ENCODE measurements around the gene METRN.

Gene METRN

DNA sequence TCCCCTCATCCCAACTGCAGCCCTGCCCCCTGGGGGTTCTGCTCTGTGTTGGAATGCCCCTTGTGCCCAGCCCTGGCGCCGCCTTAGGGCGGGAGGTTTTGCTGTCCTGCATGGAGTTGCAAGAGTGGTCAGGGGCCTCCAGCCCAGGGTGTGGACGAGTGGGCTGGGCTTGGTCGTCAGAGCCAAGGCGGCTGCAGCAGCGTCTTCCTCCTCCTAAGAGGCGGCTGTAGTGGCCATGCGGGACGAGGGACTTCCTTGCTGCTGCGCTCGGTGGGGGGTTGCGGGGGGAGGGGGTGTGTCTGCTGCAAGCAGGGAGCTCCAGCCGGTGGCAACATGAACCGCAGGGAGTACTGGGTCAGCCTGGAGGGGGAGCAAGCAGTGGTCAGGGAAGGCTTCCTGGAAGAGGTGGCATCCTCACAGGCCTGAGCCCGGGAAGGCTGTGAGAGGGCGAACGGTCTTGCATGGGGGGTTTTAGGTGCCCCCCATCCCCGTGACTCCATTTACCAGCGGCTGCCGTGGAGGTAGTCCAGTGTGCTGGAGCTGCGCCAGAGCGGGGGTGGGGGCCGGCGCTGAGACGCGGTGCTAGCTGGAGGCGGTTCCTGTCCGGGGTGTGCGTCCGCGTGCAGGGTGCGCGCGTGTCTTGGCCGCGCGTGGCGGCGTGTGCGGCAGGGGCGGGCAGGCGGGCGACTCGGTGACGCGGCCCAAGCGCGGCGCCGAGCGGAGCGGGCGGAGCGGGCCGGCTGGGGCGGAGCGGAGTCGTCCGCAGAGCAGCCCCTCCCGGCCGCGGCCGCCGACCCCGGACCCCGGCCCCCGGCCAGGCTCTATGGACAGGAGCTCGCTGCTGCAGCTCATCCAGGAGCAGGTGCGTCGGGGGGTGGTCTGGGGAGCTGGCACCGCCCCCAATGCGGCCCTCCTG is 39.7 kb upstream of the METRN start, which contains the start of gene RHBDL1:
Gene RHBDL1, plus strand, starts transcription at position 704 of the 916 bp plus-strand sequence. Its CDS starts 120 bp downstream, at position 824.
- TF ChIP-seq, protein P1, sequence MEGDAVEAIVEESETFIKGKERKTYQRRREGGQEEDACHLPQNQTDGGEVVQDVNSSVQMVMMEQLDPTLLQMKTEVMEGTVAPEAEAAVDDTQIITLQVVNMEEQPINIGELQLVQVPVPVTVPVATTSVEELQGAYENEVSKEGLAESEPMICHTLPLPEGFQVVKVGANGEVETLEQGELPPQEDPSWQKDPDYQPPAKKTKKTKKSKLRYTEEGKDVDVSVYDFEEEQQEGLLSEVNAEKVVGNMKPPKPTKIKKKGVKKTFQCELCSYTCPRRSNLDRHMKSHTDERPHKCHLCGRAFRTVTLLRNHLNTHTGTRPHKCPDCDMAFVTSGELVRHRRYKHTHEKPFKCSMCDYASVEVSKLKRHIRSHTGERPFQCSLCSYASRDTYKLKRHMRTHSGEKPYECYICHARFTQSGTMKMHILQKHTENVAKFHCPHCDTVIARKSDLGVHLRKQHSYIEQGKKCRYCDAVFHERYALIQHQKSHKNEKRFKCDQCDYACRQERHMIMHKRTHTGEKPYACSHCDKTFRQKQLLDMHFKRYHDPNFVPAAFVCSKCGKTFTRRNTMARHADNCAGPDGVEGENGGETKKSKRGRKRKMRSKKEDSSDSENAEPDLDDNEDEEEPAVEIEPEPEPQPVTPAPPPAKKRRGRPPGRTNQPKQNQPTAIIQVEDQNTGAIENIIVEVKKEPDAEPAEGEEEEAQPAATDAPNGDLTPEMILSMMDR (IDR thresholded peaks at IDR 0.05; ENCODE audit: control insufficient read depth, extremely low read depth, insufficient read depth): no peak
- no peak for DNase-seq (ENCODE audit: low read depth)
- no peak within 1 kb of the TSS for H3K4me3 ChIP-seq (ENCODE audit: low read depth, low read length)

DNA sequence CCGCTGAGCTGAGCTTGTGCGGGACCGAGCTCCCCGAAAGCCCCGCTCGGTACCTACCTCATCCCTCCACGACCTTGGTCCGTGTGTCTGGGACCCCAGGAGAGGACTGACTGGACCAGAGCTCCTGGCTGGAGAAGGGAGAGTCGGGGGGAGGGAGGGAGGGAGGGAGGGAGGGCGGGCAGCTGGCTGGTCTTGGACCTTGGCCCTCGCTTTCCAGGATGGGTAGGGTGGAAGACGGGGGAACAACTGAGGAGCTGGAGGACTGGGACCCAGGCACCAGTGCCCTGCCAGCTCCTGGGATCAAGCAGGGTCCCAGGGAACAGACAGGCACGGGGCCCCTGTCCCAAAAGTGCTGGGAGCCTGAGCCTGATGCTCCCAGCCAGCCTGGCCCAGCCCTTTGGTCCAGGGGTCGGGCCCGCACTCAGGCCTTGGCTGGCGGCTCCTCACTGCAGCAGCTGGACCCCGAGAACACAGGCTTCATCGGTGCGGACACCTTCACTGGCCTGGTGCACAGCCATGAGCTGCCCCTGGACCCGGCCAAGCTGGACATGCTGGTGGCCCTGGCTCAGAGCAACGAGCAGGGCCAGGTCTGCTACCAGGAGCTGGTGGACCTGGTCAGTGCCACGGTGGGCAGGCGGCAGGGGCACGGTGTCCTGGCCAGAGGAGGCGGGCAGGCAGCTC is 38.9 kb upstream of the METRN start:
- no peak for DNase-seq (ENCODE audit: low read depth)
- TF ChIP-seq, protein P1 (IDR thresholded peaks at IDR 0.05; ENCODE audit: control insufficient read depth, extremely low read depth, insufficient read depth): no peak
- no peak overlapping the region for H3K4me3 ChIP-seq (ENCODE audit: low read depth, low read length)

DNA sequence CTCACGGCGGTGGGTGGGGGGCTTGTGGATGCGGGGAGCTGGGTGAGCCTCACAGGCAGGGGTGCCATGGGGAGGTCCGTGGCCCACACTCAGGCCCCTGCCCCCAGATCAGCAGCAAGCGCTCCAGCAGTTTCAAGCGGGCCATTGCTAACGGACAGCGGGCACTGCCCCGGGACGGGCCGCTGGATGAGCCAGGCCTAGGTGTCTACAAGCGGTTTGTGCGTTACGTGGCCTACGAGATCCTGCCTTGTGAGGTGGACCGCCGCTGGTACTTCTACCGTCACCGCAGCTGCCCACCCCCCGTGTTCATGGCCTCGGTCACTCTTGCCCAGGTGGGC is 38.4 kb upstream of the METRN start:
- TF ChIP-seq, protein P1 (IDR thresholded peaks at IDR 0.05; ENCODE audit: control insufficient read depth, extremely low read depth, insufficient read depth): no peak
- H3K4me3 ChIP-seq (ENCODE audit: low read depth, low read length): no peak overlapping the region
- no peak for DNase-seq (ENCODE audit: low read depth)

DNA sequence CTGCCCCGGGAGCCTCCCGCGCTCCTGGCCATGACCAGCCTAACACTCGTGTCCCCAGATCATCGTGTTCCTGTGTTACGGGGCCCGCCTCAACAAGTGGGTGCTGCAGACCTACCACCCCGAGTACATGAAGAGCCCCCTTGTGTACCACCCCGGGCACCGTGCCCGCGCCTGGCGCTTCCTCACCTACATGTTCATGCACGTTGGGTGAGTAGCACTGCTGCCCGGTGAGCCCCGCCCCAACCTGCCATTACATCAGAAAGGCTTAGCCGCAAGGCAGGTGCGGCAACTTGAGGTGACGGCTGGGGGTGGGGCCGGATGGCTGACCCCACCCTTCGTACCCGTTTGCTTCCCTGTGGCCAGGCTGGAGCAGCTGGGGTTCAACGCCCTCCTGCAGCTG is 38.0 kb upstream of the METRN start:
- H3K4me3 ChIP-seq (ENCODE audit: low read depth, low read length): no peak overlapping the region
- DNase-seq (ENCODE audit: low read depth): no peak
- TF ChIP-seq, protein P1 (IDR thresholded peaks at IDR 0.05; ENCODE audit: control insufficient read depth, extremely low read depth, insufficient read depth): no peak

DNA sequence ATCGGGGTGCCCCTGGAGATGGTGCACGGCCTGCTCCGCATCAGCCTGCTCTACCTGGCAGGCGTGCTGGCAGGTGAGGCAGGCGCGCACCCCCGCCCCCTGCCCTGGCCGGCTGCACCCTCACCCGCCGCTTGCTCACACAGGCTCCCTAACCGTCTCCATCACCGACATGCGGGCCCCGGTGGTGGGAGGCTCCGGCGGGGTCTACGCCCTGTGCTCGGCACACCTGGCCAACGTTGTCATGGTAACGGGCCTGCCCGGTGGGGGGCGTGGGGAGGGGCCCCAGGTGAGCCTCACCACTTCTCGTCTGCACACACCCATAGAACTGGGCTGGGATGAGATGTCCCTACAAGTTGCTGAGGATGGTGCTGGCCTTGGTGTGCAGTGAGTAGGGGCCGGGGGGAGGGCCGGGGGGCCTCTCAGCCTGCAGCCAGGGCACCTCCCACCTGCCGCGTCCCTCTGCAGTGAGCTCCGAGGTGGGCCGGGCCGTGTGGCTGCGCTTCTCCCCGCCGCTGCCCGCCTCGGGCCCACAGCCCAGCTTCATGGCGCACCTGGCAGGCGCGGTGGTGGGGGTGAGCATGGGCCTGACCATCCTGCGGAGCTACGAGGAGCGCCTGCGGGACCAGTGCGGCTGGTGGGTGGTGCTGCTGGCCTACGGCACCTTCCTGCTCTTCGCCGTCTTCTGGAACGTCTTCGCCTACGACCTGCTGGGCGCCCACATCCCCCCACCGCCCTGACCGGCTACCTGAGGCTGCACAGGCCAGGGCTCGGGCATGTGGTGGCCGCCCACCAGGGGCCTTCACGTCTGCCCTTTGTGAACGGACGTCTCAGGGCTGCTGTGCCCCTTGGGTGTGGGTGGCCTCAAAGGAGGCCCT is 37.4 kb upstream of the METRN start:
- no peak overlapping the region for H3K4me3 ChIP-seq (ENCODE audit: low read depth, low read length)
- TF ChIP-seq, protein P1 (IDR thresholded peaks at IDR 0.05; ENCODE audit: control insufficient read depth, extremely low read depth, insufficient read depth): no peak
- no peak for DNase-seq (ENCODE audit: low read depth)

DNA sequence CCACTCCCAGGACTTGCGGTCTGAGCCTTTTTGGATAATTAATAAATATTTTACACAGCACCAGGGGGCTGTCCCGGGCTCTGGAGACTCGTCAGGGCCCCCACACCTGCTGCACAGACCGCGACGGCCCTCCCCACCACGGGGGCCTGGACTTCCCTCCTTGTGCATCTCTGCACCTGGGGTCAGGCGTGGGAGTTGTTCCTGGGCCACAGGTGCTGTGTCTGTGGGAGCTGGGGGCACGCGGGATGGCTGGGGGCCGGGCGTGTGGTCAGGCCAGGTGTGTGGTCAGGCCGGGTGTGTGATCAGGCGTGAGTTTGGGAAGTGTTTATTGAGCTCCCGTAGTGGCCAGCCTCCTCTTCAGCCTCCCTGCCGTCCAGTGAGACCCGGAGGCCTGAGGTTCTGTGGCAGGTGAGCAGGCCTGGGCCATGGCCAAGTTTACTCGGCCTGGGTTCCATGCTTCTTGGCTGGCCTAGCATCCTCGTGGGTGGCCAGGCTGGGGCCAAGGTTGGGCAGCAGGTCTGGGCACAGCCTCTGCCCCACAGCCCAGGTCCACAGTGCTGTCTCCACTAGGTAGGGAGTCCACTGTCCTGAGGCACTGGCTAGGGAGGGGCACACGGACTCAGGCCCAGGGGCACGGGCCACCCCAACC is 36.6 kb upstream of the METRN start:
- TF ChIP-seq, protein P1 (IDR thresholded peaks at IDR 0.05; ENCODE audit: control insufficient read depth, extremely low read depth, insufficient read depth): no peak
- no peak for DNase-seq (ENCODE audit: low read depth)

More for the DNA sequence above, 36.6 kb upstream of the METRN start:
- no peak overlapping the region for H3K4me3 ChIP-seq (ENCODE audit: low read depth, low read length)

All from LNCaP clone FGC (cell line).